IPS-15b (cell line): ENCODE data around the gene LAS1L.
"Not testable (repeated sequence)": the region's sequence is repeated elsewhere in the genome, so short reads cannot be mapped to it uniquely, and the experiment has no call there.

Experiments
- H3K27me3 ChIP-seq: one replicate; pipeline ENCODE4 v1.6.1; 2013; ENCODE audit warnings: low read length; ENCODE audit not compliant: control insufficient read depth, insufficient read depth
- H3K36me3 ChIP-seq: one replicate; pipeline ENCODE4 v1.6.1; 2013; ENCODE audit warnings: low read length; ENCODE audit not compliant: control insufficient read depth, insufficient read depth
- H3K4me1 ChIP-seq: one replicate; pipeline ENCODE4 v1.6.1; 2013; ENCODE audit warnings: mild to moderate bottlenecking, low read length; ENCODE audit not compliant: control insufficient read depth, insufficient read depth
- H3K4me3 ChIP-seq: one replicate; pipeline ENCODE4 v1.5.1; 2013; ENCODE audit warnings: low read depth, low read length
- H3K9ac ChIP-seq: one replicate; pipeline ENCODE4 v1.6.1; 2013; ENCODE audit warnings: low read depth, mild to moderate bottlenecking, low read length
- H3K9me3 ChIP-seq: one replicate; pipeline ENCODE4 v1.6.1; 2013; ENCODE audit warnings: mild to moderate bottlenecking, low read length; ENCODE audit not compliant: control insufficient read depth, insufficient read depth

Gene LAS1L

DNA sequence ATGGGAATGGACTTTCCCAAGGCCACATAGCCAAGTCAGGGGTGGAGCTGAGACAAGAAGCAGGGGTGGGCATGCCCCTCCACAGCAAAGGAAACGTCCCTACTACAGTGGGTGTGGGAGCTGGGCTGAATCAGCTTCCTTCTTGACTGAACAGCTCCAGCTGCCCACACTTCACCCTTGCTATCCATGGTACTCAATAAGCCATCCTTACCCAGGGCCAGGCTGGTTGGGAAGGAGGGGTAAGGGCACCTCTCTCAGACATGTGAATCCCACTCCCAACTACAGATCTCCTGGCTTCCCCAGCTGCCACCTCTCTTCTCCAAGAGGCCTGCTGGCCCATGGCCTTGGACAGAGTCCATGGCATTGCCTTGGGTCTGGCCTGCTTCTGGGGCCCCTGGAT is 21.0 kb downstream of the LAS1L start:
- Histone ChIP-seq H3K4me3 (no peak overlapping the region), H3K9ac (no peak overlapping the region), H3K4me1 (no peaks in the 10 kb centered on the region), H3K36me3 (peaks cover 28% of the 10 kb centered on the region), H3K27me3 (no peaks in the 10 kb centered on the region), H3K9me3 (peaks cover 5% of the 10 kb centered on the region)

GRCh38 chrX:65509400-65509799 is 25.2 kb downstream of the LAS1L start:
- peaks cover 5% of the 10 kb centered on the region for H3K9me3 ChIP-seq
- H3K36me3 ChIP-seq: peaks cover 10% of the 10 kb centered on the region
- H3K27me3 ChIP-seq: no peaks in the 10 kb centered on the region
- H3K9ac ChIP-seq: no peak overlapping the region
- H3K4me1 ChIP-seq: no peaks in the 10 kb centered on the region
- H3K4me3 ChIP-seq: no peak overlapping the region

GRCh38 chrX:65508851-65509250 is 25.7 kb downstream of the LAS1L start:
- H3K4me3 ChIP-seq: no peak overlapping the region
- peaks cover 6% of the 10 kb centered on the region for H3K36me3 ChIP-seq
- H3K27me3 ChIP-seq: no peaks in the 10 kb centered on the region
- no peak overlapping the region for H3K9ac ChIP-seq
- H3K9me3 ChIP-seq: peaks cover 5% of the 10 kb centered on the region
- no peaks in the 10 kb centered on the region for H3K4me1 ChIP-seq

GRCh38 chrX:65502618-65503017 is 32.0 kb downstream of the LAS1L start:
- no peaks in the 10 kb centered on the region for H3K36me3 ChIP-seq
- no peak overlapping the region for H3K4me3 ChIP-seq
- H3K4me1 ChIP-seq: no peaks in the 10 kb centered on the region
- H3K27me3 ChIP-seq: no peaks in the 10 kb centered on the region
- no peak overlapping the region for H3K9ac ChIP-seq
- H3K9me3 ChIP-seq: no peaks in the 10 kb centered on the region

DNA sequence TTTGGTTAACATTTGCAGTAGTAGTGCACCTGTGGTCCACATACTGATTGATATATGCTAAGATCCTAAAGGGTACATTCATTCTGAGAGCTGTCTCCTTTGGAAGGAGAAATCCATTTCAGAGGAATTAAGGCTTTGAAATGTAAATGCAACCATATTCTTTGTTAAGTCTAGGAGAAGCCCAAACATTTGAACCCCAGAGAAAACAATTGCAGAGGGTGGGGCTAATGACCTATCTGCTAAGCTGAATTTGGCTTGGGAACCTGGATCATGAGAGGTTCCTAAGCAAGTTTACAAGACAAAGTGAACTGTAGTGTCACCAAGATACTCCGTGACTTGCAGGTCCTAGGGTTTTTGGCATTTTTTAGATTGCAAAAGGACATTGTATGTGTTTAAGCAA is 41.2 kb downstream of the LAS1L start:
- H3K9me3 ChIP-seq: no peaks in the 10 kb centered on the region
- H3K4me1 ChIP-seq: peaks cover 6% of the 10 kb centered on the region
- no peak overlapping the region for H3K4me3 ChIP-seq
- no peak overlapping the region for H3K9ac ChIP-seq
- no peaks in the 10 kb centered on the region for H3K27me3 ChIP-seq
- no peaks in the 10 kb centered on the region for H3K36me3 ChIP-seq

GRCh38 chrX:65491620-65492019 is 43.0 kb downstream of the LAS1L start:
- H3K4me1 ChIP-seq: peaks cover 6% of the 10 kb centered on the region
- H3K27me3 ChIP-seq: no peaks in the 10 kb centered on the region
- H3K36me3 ChIP-seq: no peaks in the 10 kb centered on the region
- no peak overlapping the region for H3K9ac ChIP-seq
- no peaks in the 10 kb centered on the region for H3K9me3 ChIP-seq
- no peak overlapping the region for H3K4me3 ChIP-seq

DNA sequence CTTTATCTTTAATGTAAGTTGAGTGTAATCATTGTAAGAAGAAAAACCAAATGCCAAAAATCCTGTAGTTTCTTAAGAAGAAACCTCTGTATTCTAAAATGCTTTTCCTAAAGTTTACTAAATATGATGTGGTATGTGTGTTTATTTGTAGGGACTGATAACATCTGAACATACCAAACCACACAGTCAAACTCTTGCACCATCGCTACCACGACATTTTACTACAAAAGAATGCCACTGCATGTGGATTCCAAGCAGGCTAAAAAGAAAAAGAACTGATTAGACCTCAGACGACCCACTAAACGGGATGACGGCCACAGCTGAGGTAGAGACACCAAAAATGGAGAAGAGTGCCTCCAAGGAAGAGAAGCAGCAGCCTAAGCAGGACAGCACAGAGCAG is 46.1 kb downstream of the LAS1L start:
- no peaks in the 10 kb centered on the region for H3K36me3 ChIP-seq
- H3K27me3 ChIP-seq: no peaks in the 10 kb centered on the region
- H3K9ac ChIP-seq: no peak overlapping the region
- H3K4me3 ChIP-seq: no peak overlapping the region
- H3K4me1 ChIP-seq: no peaks in the 10 kb centered on the region
- H3K9me3 ChIP-seq: no peaks in the 10 kb centered on the region

GRCh38 chrX:65480960-65481359 is 53.6 kb downstream of the LAS1L start:
- Histone ChIP-seq H3K4me3 (no peak overlapping the region), H3K36me3 (no peaks in the 10 kb centered on the region), H3K9me3 (no peaks in the 10 kb centered on the region), H3K4me1 (peaks cover 3% of the 10 kb centered on the region), H3K9ac (no peak overlapping the region), H3K27me3 (no peaks in the 10 kb centered on the region)

DNA sequence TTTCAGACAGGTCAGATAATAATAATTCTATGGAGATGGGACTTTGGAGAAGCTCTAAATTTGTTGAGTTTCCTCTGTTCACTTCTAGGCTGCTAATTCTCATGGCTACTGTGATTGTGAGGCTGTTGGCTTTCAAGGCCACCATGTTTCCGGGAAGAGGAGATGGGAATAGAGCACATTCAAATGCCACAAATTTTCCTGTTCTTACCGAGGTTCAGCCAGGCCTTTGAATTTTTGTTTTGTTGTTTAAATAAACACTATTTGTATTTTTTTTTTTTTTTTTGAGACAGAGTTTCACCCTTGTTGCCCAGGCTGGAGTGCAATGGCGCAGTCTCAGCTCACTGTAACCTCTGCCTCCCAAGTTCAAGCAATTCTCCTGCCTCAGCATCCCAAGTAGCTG is 55.5 kb downstream of the LAS1L start:
- not testable (repeated sequence) for H3K9me3 ChIP-seq, H3K36me3 ChIP-seq, H3K4me1 ChIP-seq, H3K9ac ChIP-seq, H3K4me3 ChIP-seq, H3K27me3 ChIP-seq

DNA sequence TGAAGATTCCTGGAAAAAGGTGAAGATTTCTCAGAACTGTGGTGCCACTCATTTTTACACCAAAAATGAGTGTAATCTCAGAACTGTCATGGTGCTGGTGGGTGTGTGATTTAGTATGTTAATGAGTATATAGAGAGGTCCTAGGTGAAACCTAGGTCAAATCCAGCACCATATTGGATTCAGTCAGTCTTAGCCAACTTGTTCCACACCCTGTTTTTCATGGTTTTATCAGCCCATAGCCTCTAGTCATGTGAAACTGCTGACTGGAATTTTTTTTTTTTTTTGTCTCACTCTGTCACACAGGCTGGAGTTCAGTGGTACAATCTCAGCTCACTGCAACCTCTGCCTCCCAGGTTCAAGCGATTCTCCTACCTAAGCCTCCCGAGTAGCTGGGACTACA is 58.0 kb downstream of the LAS1L start:
- no peak overlapping the region for H3K4me3 ChIP-seq
- peaks cover 3% of the 10 kb centered on the region for H3K4me1 ChIP-seq
- H3K27me3 ChIP-seq: no peaks in the 10 kb centered on the region
- H3K9ac ChIP-seq: no peak overlapping the region
- H3K36me3 ChIP-seq: no peaks in the 10 kb centered on the region
- H3K9me3 ChIP-seq: no peaks in the 10 kb centered on the region

DNA sequence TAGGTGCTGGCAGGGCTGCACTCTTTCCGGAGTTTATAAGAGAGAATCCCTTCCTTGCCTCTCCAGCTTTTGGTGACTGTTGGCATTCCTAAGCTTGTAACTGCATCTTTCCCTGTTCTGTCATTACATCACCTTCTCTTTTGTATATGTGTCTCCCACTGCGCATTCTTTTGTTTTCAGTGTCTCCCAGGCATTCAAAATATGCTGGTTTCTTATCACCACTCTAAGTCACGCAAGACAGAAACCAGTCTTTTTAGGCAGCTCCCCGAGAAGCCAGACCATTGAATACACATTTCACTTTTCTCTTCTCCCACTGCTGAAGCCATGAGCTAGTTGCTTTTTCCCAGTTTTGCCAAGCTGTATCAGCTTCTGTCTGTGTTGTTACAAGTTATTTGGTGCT is 71.0 kb downstream of the LAS1L start:
- no peaks in the 10 kb centered on the region for H3K36me3 ChIP-seq
- H3K4me1 ChIP-seq: no peaks in the 10 kb centered on the region
- H3K4me3 ChIP-seq: no peak overlapping the region
- H3K9ac ChIP-seq: peak overlapping the region; percentile 13
- no peaks in the 10 kb centered on the region for H3K9me3 ChIP-seq
- H3K27me3 ChIP-seq: no peaks in the 10 kb centered on the region
